Fibroblast of lung (primary cell): Measurements from ENCODE around the gene KRT82. TPM values are rescaled to one million over a fixed set of nuclear protein-coding genes. Genes with fewer than 3 reads are reported as not detected.

Experiments used
- DNase-seq, 2 donors: peaks; one replicate each; pipeline versions ENCODE4 v3.0.0 to v3.0.0-alpha.2; 2010; ENCODE audit warnings: low read depth in 2 of 2
- H2AFZ ChIP-seq: 2 replicates; pipeline ENCODE4 v1.5.1; 2012; ENCODE audit warnings: low read length, control low read depth, inconsistent platforms
- H3K27ac ChIP-seq: 2 replicates; pipeline ENCODE4 v1.5.1; 2011; ENCODE audit warnings: low read length, control low read depth; ENCODE audit not compliant: insufficient read depth
- H3K27me3 ChIP-seq: 2 replicates; pipeline ENCODE4 v1.5.1; 2011; ENCODE audit warnings: mild to moderate bottlenecking, low read length; ENCODE audit not compliant: control insufficient read depth, insufficient read depth
- H3K36me3 ChIP-seq: 2 replicates; pipeline ENCODE4 v1.5.1; 2011; ENCODE audit warnings: low read length; ENCODE audit not compliant: control insufficient read depth, insufficient read depth
- H3K4me1 ChIP-seq: 2 replicates; pipeline ENCODE4 v1.5.1; 2011; ENCODE audit warnings: low read length; ENCODE audit not compliant: control insufficient read depth, insufficient read depth; ENCODE audit errors: extremely low read depth
- H3K4me2 ChIP-seq: 2 replicates; pipeline ENCODE4 v1.5.1; 2011; ENCODE audit warnings: low read length, control low read depth; ENCODE audit not compliant: insufficient read depth; ENCODE audit errors: extremely low read depth
- H3K4me3 ChIP-seq, 4 experiments: fragments of 200-600 bp in 1 of 4; sonication (generic) in 1 of 4; replicated peaks in 1 of 4; 2 replicates each; pipeline ENCODE4 v1.5.1; 2011 to 2016; ENCODE audit warnings: low read length in 4 of 4, low read depth in 3 of 4, mild to moderate bottlenecking in 3 of 4, control low read depth in 2 of 4, inconsistent platforms in 1 of 4, mixed read lengths in 1 of 4; ENCODE audit not compliant: insufficient read depth in 1 of 4; ENCODE audit errors: control extremely low read depth in 1 of 4
- H3K79me2 ChIP-seq: 2 replicates; pipeline ENCODE4 v1.5.1; 2012; ENCODE audit warnings: mild to moderate bottlenecking, low read length, inconsistent platforms; ENCODE audit not compliant: control insufficient read depth, insufficient read depth
- H3K9ac ChIP-seq: 2 replicates; pipeline ENCODE4 v1.5.1; 2011; ENCODE audit warnings: mild to moderate bottlenecking, low read length, control low read depth; ENCODE audit not compliant: insufficient read depth
- H3K9me3 ChIP-seq: 2 replicates; pipeline ENCODE4 v1.5.1; 2012; ENCODE audit warnings: low read depth, low read length; ENCODE audit not compliant: control insufficient read depth, insufficient read depth
- H4K20me1 ChIP-seq: 2 replicates; pipeline ENCODE4 v1.5.1; 2011; ENCODE audit warnings: low read length; ENCODE audit not compliant: control insufficient read depth, insufficient read depth; ENCODE audit errors: extremely low read depth
- EZH2 ChIP-seq: IDR thresholded peaks from 2 replicates; pipeline ENCODE4 v1.5.1; 2012; ENCODE audit warnings: low read length, control low read depth, mild to moderate bottlenecking; ENCODE audit errors: missing control alignments
- polyA plus RNA-seq, 2 donors: library from polyadenylated mRNA; depleted of rRNA in 1 of 2; stranded (reverse) in 1 of 2; unstranded in 1 of 2; fragments of >200 nt; gene quantifications; 2 replicates each; pipeline ENCODE4 v1.2.1, GENCODE V29; 2011 to 2012; ENCODE audit warnings: missing spikeins in 1 of 2
- total RNA-seq: library from RNA; depleted of rRNA; stranded (reverse); fragments of >200 nt; gene quantifications from 2 replicates; pipeline ENCODE4 v1.2.1, GENCODE V29; 2014
- TF ChIP-seq, protein P1 (sequence below), 2 donors: IDR thresholded peaks in 1 of 2; conservative IDR thresholded peaks in 1 of 2; 1 replicate in 1 of 2; 2 replicates in 1 of 2; pipeline ENCODE4 v1.5.1; 2011 to 2012; ENCODE audit warnings: low read length in 2 of 2, control low read depth in 1 of 2, inconsistent platforms in 1 of 2, low read depth in 1 of 2, mild to moderate bottlenecking in 1 of 2

The KRT82 gene
- total and polyA plus RNA-seq, 2 donors (not counting 1 experiment from before 2014, with no cell fraction given) = not detected

DNA sequence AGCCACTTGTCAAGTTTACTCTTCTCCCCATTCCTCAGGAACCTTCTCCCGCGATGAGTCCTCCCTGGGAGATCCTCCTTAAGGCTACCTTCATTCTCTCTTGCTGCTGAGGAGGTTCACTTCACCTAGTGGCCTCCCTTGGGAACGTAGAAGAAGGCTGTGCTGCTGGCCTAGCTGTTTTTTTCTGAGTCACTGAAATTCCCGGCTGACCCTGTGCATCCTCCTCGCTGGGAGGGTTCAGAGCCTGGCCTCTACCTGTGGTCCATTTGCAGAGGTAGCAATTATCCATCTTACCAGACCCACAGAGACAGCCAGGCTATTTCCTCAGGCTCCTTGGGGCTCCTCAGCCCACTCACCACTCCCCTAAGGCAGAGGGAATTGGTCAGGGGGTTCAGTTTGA is 4.6 kb downstream of the KRT82 start:
- H3K9ac ChIP-seq = no peak overlapping the region
- H3K4me1 ChIP-seq = no peaks in the 10 kb centered on the region
- H3K79me2 ChIP-seq = no peaks in the 10 kb centered on the region
- no peaks in the 10 kb centered on the region for H3K36me3 ChIP-seq
- TF ChIP-seq, protein P1, sequence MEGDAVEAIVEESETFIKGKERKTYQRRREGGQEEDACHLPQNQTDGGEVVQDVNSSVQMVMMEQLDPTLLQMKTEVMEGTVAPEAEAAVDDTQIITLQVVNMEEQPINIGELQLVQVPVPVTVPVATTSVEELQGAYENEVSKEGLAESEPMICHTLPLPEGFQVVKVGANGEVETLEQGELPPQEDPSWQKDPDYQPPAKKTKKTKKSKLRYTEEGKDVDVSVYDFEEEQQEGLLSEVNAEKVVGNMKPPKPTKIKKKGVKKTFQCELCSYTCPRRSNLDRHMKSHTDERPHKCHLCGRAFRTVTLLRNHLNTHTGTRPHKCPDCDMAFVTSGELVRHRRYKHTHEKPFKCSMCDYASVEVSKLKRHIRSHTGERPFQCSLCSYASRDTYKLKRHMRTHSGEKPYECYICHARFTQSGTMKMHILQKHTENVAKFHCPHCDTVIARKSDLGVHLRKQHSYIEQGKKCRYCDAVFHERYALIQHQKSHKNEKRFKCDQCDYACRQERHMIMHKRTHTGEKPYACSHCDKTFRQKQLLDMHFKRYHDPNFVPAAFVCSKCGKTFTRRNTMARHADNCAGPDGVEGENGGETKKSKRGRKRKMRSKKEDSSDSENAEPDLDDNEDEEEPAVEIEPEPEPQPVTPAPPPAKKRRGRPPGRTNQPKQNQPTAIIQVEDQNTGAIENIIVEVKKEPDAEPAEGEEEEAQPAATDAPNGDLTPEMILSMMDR (conservative IDR thresholded peaks at IDR 0.05 in 1 of 2, IDR thresholded peaks at IDR 0.05 in 1 of 2; ENCODE audit: low read depth in 1 of 2, low read length in 2 of 2) = no peak
- TF ChIP-seq EZH2 = no peak
- no peak for DNase-seq
- no peak overlapping the region for H2AFZ ChIP-seq
- H3K4me3 ChIP-seq = no peak overlapping the region
- H3K27ac ChIP-seq = no peak overlapping the region
- H3K9me3 ChIP-seq = no peaks in the 10 kb centered on the region
- H3K27me3 ChIP-seq = peaks cover 7% of the 10 kb centered on the region
- no peaks in the 10 kb centered on the region for H4K20me1 ChIP-seq
- H3K4me2 ChIP-seq = no peak overlapping the region

DNA sequence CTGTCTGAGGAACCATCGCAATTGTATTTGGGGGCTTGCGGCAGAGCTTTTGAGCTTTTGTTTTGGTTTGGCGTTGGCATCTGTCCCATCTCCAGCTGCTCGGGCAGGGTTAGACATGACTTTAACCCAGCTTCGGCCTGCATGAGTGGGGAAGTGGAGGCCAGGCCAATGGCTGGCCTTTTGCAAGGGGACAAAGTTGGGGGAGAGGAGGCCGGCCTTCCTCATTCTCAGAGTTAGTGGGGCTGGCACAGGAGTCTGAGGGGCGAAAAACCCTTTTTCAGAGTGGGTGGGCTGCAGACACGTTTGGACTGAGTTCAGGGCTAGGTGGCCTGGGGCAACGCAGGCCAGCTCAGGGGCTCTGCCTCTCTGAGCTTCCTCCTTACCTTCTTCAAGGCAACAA is 5.2 kb downstream of the KRT82 start:
- H3K9ac ChIP-seq = no peak overlapping the region
- H3K27ac ChIP-seq = no peak overlapping the region
- no peak overlapping the region for H3K4me2 ChIP-seq
- peaks cover 7% of the 10 kb centered on the region for H3K27me3 ChIP-seq
- DNase-seq = no peak
- H3K9me3 ChIP-seq = no peaks in the 10 kb centered on the region
- no peaks in the 10 kb centered on the region for H3K36me3 ChIP-seq
- H2AFZ ChIP-seq = no peak overlapping the region
- no peaks in the 10 kb centered on the region for H4K20me1 ChIP-seq
- H3K79me2 ChIP-seq = no peaks in the 10 kb centered on the region
- no peak overlapping the region for H3K4me3 ChIP-seq
- H3K4me1 ChIP-seq = no peaks in the 10 kb centered on the region
- TF ChIP-seq, protein P1 (conservative IDR thresholded peaks at IDR 0.05 in 1 of 2, IDR thresholded peaks at IDR 0.05 in 1 of 2; ENCODE audit: low read depth in 1 of 2, low read length in 2 of 2) = no peak
- TF ChIP-seq EZH2 = no peak

DNA sequence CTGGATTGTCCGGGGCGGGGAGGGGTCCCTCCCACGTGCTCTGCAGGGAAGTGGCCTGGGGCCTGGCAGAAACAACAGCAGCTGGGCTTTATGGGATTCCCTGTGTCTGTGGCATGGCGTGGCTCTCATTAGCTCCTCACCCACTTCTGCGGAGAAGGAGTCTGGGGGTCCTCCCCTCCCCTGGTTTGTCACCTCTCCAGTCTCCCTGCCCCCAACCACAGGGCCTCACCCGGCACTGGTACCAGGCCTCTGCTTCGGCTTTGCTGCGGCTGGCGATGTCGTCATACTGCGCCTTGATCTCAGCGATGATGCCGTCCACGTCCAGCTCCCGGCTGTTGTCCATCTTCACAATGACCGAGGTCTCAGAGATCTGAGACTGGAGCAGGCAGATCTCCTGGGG is 6.4 kb downstream of the KRT82 start:
- no peak overlapping the region for H3K27ac ChIP-seq
- H3K4me2 ChIP-seq = no peak overlapping the region
- no peaks in the 10 kb centered on the region for H3K79me2 ChIP-seq
- H3K9me3 ChIP-seq = no peaks in the 10 kb centered on the region
- no peaks in the 10 kb centered on the region for H3K4me1 ChIP-seq
- H4K20me1 ChIP-seq = no peaks in the 10 kb centered on the region
- no peak overlapping the region for H3K9ac ChIP-seq
- no peak overlapping the region for H3K4me3 ChIP-seq
- peaks cover 7% of the 10 kb centered on the region for H3K27me3 ChIP-seq
- no peak for DNase-seq
- no peak for TF ChIP-seq EZH2
- TF ChIP-seq, protein P1 (conservative IDR thresholded peaks at IDR 0.05 in 1 of 2, IDR thresholded peaks at IDR 0.05 in 1 of 2; ENCODE audit: low read depth in 1 of 2, low read length in 2 of 2) = no peak
- H3K36me3 ChIP-seq = no peaks in the 10 kb centered on the region
- H2AFZ ChIP-seq = no peak overlapping the region
